Endothelial cell of umbilical vein (primary cell): ENCODE results near the gene SH3BP4. TPM values are rescaled to one million over a fixed set of nuclear protein-coding genes. Genes with fewer than 3 reads are reported as not detected.

Experiments used
- BruUV-seq: library from RNA; stranded (reverse); fragments of 400-500 nt; replicated peaks from 2 replicates; lab custom pipeline; 2021; lab: Mats Ljungman, UMichigan
- CTCF ChIA-PET: fragments of 300-600, 350-600 bp; sonication (Branson Sonifier 250); formaldehyde crosslinking; loops from one replicate; lab custom pipeline; 2021; ENCODE audit warnings: antibody characterized with exemption, inconsistent platforms; lab: Charles Lee
- POLR2A ChIA-PET: fragments of 300-600, 350-600 bp; sonication (Branson Sonifier 250); formaldehyde crosslinking; loops from one replicate; lab custom pipeline; 2021; ENCODE audit warnings: antibody characterized with exemption, inconsistent platforms; lab: Charles Lee
- DNase-seq: peaks from one replicate; pipeline ENCODE4 v3.0.0-alpha.2; 2011; ENCODE audit warnings: low read depth, low spot score
- FAIRE-seq: peaks from 2 replicates; lab custom pipeline; 2011; peaks lifted over from hg19 to GRCh38; lab: Jason Lieb, UNC
- H2AFZ ChIP-seq: 2 replicates; pipeline ENCODE4 v1.6.0; 2012; ENCODE audit warnings: low read depth, low read length, control low read depth, inconsistent platforms
- H3K27ac ChIP-seq: 2 replicates; pipeline ENCODE4 v1.5.1; 2011; ENCODE audit warnings: low read depth, mild to moderate bottlenecking, control low read depth, low read length, moderate library complexity; ENCODE audit not compliant: insufficient read depth
- H3K27me3 ChIP-seq, 2 experiments: 2 replicates each; pipeline versions ENCODE4 v1.6.0 to v1.6.1; 2011; ENCODE audit warnings: low read length in 2 of 2, mixed read lengths in 1 of 2; ENCODE audit not compliant: control insufficient read depth in 2 of 2, insufficient read depth in 2 of 2
- H3K36me3 ChIP-seq, 2 experiments: 2 replicates in 1 of 2; 3 replicates in 1 of 2; pipeline ENCODE4 v1.5.1; 2011; ENCODE audit warnings: low read length in 2 of 2, mild to moderate bottlenecking in 1 of 2, moderate library complexity in 1 of 2; ENCODE audit not compliant: control insufficient read depth in 2 of 2, insufficient read depth in 2 of 2; ENCODE audit errors: extremely low read depth in 1 of 2
- H3K4me1 ChIP-seq: 3 replicates; pipeline ENCODE4 v1.5.1; 2011; ENCODE audit warnings: mild to moderate bottlenecking, low read length; ENCODE audit not compliant: control insufficient read depth, insufficient read depth; ENCODE audit errors: extremely low read depth
- H3K4me2 ChIP-seq: 2 replicates; pipeline ENCODE4 v1.6.1; 2011; ENCODE audit warnings: low read length, control low read depth, mixed read lengths; ENCODE audit not compliant: insufficient read depth
- H3K4me3 ChIP-seq, 3 experiments: fragments of 200-600 bp in 1 of 3; sonication (generic), shearing (Covaris generic) in 1 of 3; replicated peaks in 1 of 3; 2 replicates each; pipeline ENCODE4 v1.5.1; 2011 to 2016; ENCODE audit warnings: control low read depth in 3 of 3, low read length in 3 of 3, mild to moderate bottlenecking in 2 of 3, inconsistent platforms in 1 of 3, low read depth in 1 of 3, moderate library complexity in 1 of 3; ENCODE audit not compliant: insufficient read depth in 1 of 3
- H3K79me2 ChIP-seq: 2 replicates; pipeline ENCODE4 v1.6.0; 2012; ENCODE audit warnings: low read length, inconsistent platforms; ENCODE audit not compliant: control insufficient read depth, insufficient read depth
- H3K9ac ChIP-seq: replicated peaks from 2 replicates; pipeline ENCODE3; 2011; ENCODE audit warnings: low read length, control low read depth; ENCODE audit not compliant: insufficient read depth; ENCODE audit errors: extremely low read depth
- H3K9me1 ChIP-seq: replicated peaks from 3 replicates; pipeline ENCODE4 v1.6.0; 2011; ENCODE audit warnings: mild to moderate bottlenecking, low read length; ENCODE audit not compliant: control insufficient read depth, insufficient read depth; ENCODE audit errors: extremely low read depth
- H3K9me3 ChIP-seq: replicated peaks from 2 replicates; pipeline ENCODE4 v1.5.1; 2012; ENCODE audit warnings: low read length, inconsistent platforms; ENCODE audit not compliant: control insufficient read depth, insufficient read depth
- H4K20me1 ChIP-seq: replicated peaks from 2 replicates; pipeline ENCODE3; 2011; ENCODE audit warnings: mild to moderate bottlenecking, low read length; ENCODE audit not compliant: control insufficient read depth, insufficient read depth; ENCODE audit errors: extremely low read depth
- CTCF ChIP-seq, 2 donors: IDR thresholded peaks; 1 replicate in 1 of 2; 2 replicates in 1 of 2; pipeline ENCODE4 v1.5.1; 2011; ENCODE audit warnings: low read length in 2 of 2, mild to moderate bottlenecking in 2 of 2, moderate library complexity in 2 of 2, control low read depth in 1 of 2, inconsistent platforms in 1 of 2, low read depth in 1 of 2; ENCODE audit not compliant: insufficient read depth in 1 of 2; ENCODE audit errors: extremely low read depth in 1 of 2
- EZH2 ChIP-seq: IDR thresholded peaks from 2 replicates; pipeline ENCODE4 v1.6.1; 2012; ENCODE audit warnings: borderline replicate concordance, low read depth, mild to moderate bottlenecking, moderate library complexity, low read length, inconsistent platforms; ENCODE audit not compliant: severe bottlenecking
- FOS ChIP-seq: IDR thresholded peaks from 2 replicates; pipeline ENCODE4 v1.6.1; 2011; ENCODE audit warnings: mild to moderate bottlenecking, low read length, moderate library complexity, borderline replicate concordance; ENCODE audit not compliant: insufficient read depth
- GATA2 ChIP-seq: IDR thresholded peaks from 2 replicates; pipeline ENCODE4 v1.7.0; 2011; ENCODE audit warnings: low read depth, mild to moderate bottlenecking, moderate library complexity, mixed read lengths, low read length; ENCODE audit not compliant: insufficient read length, insufficient read depth
- JUN ChIP-seq: IDR thresholded peaks from 2 replicates; pipeline ENCODE4 v1.6.1; 2011; ENCODE audit warnings: borderline replicate concordance, low read depth; ENCODE audit not compliant: insufficient read length, insufficient read depth
- MAX ChIP-seq: IDR thresholded peaks from 2 replicates; pipeline ENCODE4 v1.6.1; 2011; ENCODE audit not compliant: insufficient read depth, insufficient read length
- MYC ChIP-seq: IDR thresholded peaks from one replicate; pipeline ENCODE4 v1.6.1; 2011; ENCODE audit warnings: mild to moderate bottlenecking, low read depth, low read length
- POLR2A ChIP-seq: IDR thresholded peaks from 2 replicates; pipeline ENCODE4 v1.6.1; 2012; ENCODE audit warnings: low read depth, mild to moderate bottlenecking, control low read depth, low read length
- POLR2AphosphoS5 ChIP-seq: IDR thresholded peaks from 2 replicates; pipeline ENCODE4 v1.6.1; 2012; ENCODE audit warnings: low read depth, mild to moderate bottlenecking, control low read depth, low read length, moderate library complexity; ENCODE audit not compliant: insufficient read depth
- dilution Hi-C: fragments of 300-500 bp; cut with MboI; formaldehyde crosslinking; loops from one replicate; pipeline ENCODE4 v1.15.0; 2019; ENCODE audit warnings: low sequenced_read_pairs; ENCODE audit not compliant: extremely low pct_ligation_motif_present
- intact Hi-C: fragments of 100-400 bp; cut with micrococcal nuclease; formaldehyde crosslinking; loops from one replicate; pipeline ENCODE4 v1.10.0; 2022
- polyA plus RNA-seq, 4 experiments: library from polyadenylated mRNA; depleted of rRNA in 3 of 4; stranded (reverse) in 3 of 4; unstranded in 1 of 4; fragments of >200 nt; gene quantifications; 2 replicates each; pipeline versions ENCODE4 v1.2.1 to v1.2.3, GENCODE V29; 2011 to 2012; ENCODE audit warnings: missing spikeins in 1 of 4
- total RNA-seq: library from RNA; stranded (reverse); gene quantifications from 2 replicates; pipeline ENCODE4 v1.2.3, GENCODE V29; 2021

The SH3BP4 gene
- total and polyA plus RNA-seq, 2 donors (not counting 3 experiments of a cell fraction or from before 2014, with no cell fraction given): 85.2 to 100.0 TPM

GRCh38 chr2:235050980-235051351, 99.1 kb downstream of the SH3BP4 start:
- Histone ChIP-seq H3K9ac (peak overlapping the region; percentile 18), H3K4me3 (no peak overlapping the region), H3K4me1 (peaks cover 28% of the 10 kb centered on the region), H3K4me2 (no peak overlapping the region), H4K20me1 (no peaks in the 10 kb centered on the region), H3K27me3 (no peaks in the 10 kb centered on the region), H3K9me3 (no peaks in the 10 kb centered on the region), H3K79me2 (peaks cover 52% of the 10 kb centered on the region), H3K9me1 (no peaks in the 10 kb centered on the region), H3K36me3 (peaks cover 14 to 40% of the 10 kb centered on the region in 2 experiments), H3K27ac (peak overlapping the region; percentile 69), H2AFZ (no peak overlapping the region)
- ChIA-PET POLR2A (interaction anchor here (1.0 kb wide), 1 partner anchor 20 kb away, joined by 3 read pairs; no protein-coding TSS in a partner anchor), CTCF (interaction anchor here (0.6 to 1.6 kb wide), 9 partner anchors 8 to 170 kb away, joined by 3 to 13 read pairs (median 3); partner anchors contain the start of gene SH3BP4)
- DNase-seq (peak; percentile 88), FAIRE-seq (peak; percentile 98)
- no TSS peak for BruUV-seq
- intact Hi-C loops: loop anchor here (1.0 to 5.0 kb wide), 10 partner anchors 25 to 629 kb away; no protein-coding TSS in a partner anchor
- peak; percentile 84 for TF ChIP-seq MAX
- no peak for TF ChIP-seq FOS
- TF ChIP-seq CTCF (IDR thresholded peaks at IDR 0.05; ENCODE audit: extremely low read depth in 1 of 2, insufficient read depth in 1 of 2, low read depth in 1 of 2, low read length in 2 of 2): peak in 1 of 2 donors; percentile 10
- TF ChIP-seq POLR2AphosphoS5: peak; percentile 77
- TF ChIP-seq POLR2A: no peak
- peak; percentile 98 for TF ChIP-seq JUN
- no peak for TF ChIP-seq EZH2
- TF ChIP-seq MYC: peak; percentile 88
- peak; percentile 45 for TF ChIP-seq GATA2
- dilution Hi-C loops: no loop called here
